GM19468 (cell line): ENCODE measurements around the gene PNMA3.
"Not testable (repeated sequence)": the region's sequence is repeated elsewhere in the genome, so short reads cannot be mapped to it uniquely, and the experiment has no call there.

Experiments
- ATAC-seq: cut with Tn5 transposase; IDR thresholded peaks from one replicate; pipeline ENCODE4 v1.9.1; 2021; ENCODE audit warnings: mild to moderate bottlenecking, moderate library complexity, moderate number of reproducible peaks; ENCODE audit not compliant: unreplicated experiment; ENCODE audit errors: extremely low read depth

Gene PNMA3

GRCh38 chrX:153055871-153056749 lies at the start of gene PNMA3:
Gene PNMA3 (plus strand): TSS chrX:153056470. CDS start chrX:153057056, 586 bp downstream.
- ATAC-seq = no peak

DNA sequence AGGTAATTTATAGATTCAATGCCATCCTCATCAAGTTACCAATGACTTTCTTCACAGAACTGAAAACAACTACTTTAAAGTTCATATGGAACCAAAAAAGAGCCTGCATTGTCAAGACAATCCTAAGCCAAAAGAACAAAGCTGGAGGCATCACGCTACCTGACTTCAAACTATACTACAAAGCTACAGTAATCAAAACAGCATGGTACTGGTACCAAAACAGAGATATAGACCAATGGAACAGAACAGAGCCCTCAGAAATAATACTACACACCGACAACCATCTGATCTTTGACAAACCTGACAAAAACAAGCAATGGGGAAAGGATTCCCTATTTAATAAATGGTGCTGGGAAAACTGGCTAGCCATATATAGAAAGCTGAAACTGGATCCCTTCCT lies 39.1 kb upstream of the PNMA3 start:
- not testable (repeated sequence) for ATAC-seq

DNA sequence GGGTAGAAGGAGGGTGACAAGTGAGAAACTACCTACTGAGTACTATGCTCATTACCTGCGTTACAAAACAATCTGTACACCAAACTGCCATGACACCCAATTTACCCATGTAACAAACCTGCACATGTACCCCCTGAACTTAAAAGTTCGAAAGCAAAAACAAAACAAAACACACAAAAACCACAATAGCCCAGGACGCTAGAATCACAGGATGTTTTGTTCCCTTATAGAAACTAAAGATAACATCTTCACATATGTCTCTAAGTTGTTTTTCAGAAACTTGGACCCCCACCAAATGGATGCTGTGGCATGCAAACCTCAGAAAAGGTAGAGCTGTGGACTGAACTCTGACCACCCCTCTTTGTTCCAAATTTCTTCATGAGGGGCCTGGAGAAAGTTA lies 37.1 kb upstream of the PNMA3 start:
- no peak for ATAC-seq

GRCh38 chrX:153026501-153026900 lies 29.8 kb upstream of the PNMA3 start:
- ATAC-seq = not testable (repeated sequence)

- ATAC-seq = not testable (repeated sequence)
These were observed 27.8 kb upstream of the PNMA3 start for GRCh38 chrX:153028487-153028886.

DNA sequence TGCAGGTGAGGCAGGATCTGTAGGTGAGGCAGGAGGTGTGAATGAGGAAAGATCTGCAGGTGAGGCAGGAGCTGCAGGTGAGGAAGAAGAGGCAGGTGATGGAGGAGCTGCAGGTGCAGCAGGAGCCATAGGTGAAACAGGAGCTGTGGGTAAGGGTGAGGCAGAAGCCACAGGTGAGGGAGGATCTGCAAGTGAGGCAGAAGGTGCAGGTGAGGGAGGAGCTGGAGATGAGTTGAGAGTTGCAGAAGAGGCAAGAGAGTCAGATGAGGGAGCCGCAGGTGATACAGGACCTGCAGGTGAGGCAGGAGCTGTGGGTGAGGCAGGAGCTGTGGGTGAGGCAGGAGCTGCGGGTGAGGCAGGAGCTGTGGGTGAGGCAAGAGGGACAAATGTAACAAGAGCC lies 27.1 kb upstream of the PNMA3 start:
- no peak for ATAC-seq

GRCh38 chrX:153029875-153030274 lies 26.4 kb upstream of the PNMA3 start:
- no peak for ATAC-seq

- ATAC-seq = no peak
These were observed 25.5 kb upstream of the PNMA3 start for GRCh38 chrX:153030801-153031200.

- ATAC-seq = no peak
These were observed 23.7 kb upstream of the PNMA3 start for GRCh38 chrX:153032397-153033118.

DNA sequence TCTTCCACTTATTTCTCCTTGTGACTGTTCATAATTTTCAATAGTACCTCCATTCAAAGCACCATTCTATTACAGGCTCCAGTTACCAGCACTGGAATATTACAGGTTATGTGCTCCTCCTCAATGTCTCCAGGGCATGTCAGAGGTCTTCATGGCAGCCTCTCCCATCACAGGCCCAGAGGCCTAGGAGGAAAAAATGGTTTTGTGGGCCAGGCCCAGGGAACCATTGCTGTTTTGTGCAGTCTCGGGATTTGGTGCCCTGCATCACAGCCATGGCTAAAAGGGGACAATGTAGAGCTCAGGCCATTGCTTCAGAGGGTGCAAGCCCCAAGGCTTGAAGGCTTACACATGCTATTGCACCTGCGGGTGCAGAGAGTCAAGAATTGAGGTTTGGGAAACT lies 7.2 kb upstream of the PNMA3 start:
- ATAC-seq = no peak

DNA sequence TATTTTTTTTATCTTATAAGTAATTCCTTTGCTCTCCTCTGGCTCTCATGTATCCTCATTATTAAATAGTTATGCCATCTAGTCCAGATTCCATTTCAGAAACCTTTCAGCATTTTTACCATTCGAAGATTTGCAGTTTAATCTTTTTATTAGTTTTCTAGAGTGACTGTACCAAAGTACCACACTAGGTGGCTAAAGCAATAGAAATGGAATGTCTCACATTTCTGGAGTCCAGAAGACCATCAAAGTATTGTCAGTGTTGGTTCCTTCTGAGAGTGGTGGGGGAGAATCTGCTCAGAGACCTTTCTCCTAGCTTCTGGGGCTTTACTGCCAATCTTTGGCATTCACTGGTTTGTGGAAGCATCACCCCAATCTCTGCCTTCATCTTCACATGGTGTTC lies 3.7 kb upstream of the PNMA3 start:
- ATAC-seq = no peak

DNA sequence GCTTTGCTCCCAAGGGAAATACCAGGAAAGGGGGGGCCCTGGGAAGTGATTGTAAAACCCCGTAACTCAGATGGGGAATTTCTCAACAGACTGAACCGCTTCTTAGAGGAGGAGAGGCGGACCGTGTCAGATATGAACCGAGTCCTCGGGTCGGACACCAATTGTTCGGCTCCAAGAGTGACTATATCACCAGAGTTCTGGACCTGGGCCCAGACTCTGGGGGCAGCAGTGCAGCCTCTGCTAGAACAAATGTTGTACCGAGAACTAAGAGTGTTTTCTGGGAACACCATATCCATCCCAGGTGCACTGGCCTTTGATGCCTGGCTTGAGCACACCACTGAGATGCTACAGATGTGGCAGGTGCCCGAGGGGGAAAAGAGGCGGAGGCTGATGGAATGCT lies 1.0 kb downstream of the PNMA3 start:
- no peak for ATAC-seq

DNA sequence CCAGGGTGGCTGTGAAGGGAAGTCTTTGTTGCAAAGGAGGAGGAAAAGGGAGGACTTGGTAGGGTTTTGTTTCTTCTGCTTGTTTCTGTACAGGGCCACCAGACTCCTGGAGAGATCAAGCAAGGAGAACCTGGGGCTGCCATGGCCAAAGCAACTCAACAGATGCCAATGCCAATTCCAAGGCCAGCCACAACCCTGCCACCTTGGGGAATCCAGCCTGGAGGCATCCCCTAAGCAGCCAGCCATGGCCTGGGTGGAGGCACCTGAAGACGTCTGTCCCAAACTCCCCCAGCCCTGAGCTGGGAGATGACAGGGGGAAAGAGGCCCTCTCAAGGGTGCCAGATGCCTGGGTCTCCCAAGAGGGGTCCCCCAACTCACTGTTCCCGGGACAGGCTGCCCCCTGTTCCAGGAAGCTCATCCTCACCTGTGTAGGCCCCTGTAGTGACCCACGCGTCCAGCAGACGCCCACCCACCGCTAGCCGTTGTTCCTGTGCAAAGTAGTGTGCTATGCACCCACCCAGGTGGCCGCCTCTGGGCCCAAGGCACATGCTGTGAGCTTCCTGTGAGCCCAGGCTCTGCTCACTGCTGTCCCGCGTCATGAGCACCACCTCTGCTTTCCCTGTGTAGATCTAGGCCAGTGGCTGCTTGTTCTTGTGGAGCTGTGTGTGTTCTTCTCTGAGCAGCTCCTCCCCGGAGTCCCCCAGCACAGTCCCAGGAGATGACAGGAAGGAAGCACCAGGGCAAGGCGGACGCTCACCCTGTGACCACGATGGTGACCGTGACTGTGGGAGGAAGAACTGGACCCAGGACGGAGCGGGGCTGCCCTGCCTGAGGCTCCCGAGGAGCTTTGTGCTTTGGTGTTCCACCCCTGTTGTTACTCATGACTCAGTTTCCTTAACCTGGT lies 3.2 kb downstream of the PNMA3 start:
- no peak for ATAC-seq

DNA sequence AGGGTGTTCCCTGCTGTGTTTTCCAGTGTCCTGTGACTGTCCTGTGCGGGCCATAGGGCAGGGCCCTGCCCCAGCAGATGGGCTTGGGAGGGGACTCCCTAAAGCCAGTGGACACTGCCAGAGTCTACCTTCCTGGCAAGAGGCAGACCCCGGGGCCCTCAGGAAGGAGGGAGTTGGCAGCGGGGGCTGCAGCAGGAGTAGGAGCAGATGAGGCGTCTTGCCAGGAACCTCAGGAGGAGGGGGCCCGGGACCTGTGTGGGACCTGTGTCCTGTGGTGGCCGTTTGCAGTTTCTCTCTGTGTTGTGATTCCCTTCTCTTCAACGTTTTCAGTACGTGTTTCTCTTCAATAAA lies 3.8 kb downstream of the PNMA3 start:
- no peak for ATAC-seq

DNA sequence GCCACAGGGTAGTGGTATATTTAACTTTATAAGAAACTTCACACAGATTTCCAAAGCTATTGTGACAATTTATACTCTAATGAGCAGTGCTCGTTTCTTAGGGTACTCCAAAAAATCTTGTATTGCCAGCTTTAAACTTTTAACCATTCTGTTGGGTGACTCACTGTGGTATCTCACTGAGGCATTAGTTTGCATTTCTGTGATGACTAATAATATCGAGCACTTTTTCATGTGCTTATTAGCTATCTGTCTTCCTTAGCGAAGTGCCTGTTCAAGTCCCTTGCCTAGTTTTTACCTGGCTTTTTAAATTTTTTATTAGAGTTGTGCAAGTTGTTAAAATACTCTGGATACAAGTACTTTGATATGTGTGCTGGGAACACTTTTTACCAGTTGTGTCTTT lies 5.5 kb downstream of the PNMA3 start:
- no peak for ATAC-seq

- ATAC-seq = no peak
These were observed 7.0 kb downstream of the PNMA3 start for GRCh38 chrX:153063315-153063714.

GRCh38 chrX:153064061-153064460 lies 7.8 kb downstream of the PNMA3 start:
- ATAC-seq = no peak

DNA sequence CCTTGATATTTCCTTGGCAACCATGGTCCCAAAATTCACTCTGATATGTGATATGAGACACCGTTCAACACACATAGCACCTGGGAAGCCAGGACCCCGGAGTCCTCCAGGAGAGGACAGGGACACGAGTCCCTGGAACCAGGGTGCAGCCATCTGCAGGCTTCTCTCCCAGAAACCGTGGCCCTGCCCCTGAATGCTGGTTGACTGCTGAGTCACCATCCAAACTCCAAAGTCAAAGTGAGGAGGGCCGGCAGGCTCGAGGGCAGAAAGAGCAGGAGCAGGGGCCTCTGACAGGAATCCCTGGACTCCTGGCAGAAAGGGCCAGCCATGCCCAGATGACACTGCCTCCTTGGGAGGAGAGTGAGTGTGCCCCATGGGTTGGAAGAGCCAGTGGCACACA lies 9.1 kb downstream of the PNMA3 start:
- no peak for ATAC-seq

DNA sequence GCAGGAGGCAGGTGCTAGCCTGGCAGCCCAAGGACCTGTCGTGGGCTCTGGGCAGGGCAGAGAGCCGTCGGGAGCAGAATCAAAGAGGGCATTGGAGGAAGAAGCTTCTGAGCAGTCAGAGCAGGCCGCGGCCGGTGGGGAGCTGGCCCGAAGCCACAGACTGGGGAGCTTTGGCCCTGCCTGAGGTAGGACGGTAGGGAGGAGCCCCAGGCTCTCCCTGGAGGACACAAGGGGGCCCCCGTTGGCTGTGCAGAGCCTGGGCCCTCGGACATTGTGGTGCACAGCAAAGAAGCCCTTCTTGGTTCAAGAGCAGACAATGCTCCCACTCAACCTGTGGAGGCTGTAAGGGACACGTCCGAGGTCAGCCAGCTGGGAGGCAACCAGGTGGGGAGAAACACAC lies 10.1 kb downstream of the PNMA3 start:
- not testable (repeated sequence) for ATAC-seq

DNA sequence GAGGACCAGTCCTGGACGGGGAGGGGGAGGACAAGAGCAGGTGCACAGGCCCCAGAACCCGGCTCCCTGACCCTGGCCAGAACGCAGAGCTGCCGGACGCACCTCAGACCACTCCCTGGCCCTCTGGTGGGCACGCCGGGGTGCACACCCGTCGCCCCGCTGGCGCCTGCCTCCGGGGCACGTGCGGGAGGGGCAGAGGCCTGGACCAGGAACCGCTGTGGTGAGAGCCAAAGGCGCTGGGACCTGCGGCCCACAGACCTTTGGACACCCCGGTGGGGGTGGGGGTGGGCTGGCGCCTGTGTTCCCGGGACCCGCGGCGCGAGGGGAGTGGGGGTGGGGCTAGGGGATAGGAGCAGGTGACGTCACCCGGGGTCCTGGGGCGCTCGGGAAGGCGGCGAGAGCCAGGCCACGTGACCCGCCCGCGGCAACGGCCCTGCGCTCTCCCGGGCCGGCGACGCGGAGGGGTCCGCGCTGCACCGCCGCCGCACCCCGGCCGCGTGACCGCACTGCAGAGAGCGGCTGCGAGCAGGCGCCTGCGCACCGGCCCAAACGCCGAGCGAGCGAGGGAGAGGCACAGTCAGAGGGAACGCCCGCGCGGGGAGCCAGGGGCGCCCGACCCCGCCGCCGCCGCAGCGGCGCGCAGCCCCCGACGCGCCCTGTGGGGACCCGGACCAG lies 15.8 kb downstream of the PNMA3 start, which contains the start of gene PNMA6A:
TSS of gene PNMA6A (plus strand) at position 546 of the 675 bp plus-strand sequence. CDS start 609 bp downstream, outside the sequence.
- not testable (repeated sequence) for ATAC-seq
